TTC549 (cell line): Measurements from ENCODE around the gene HBA1.
"Not testable (repeated sequence)": the region's sequence is repeated elsewhere in the genome, so short reads cannot be mapped to it uniquely, and the experiment has no call there.

ENCODE experiments used
- FAIRE-seq: peaks from 2 replicates; lab custom pipeline; 2012; peaks lifted over from hg19 to GRCh38; lab: Jason Lieb, UNC

HBA1 gene

GRCh38 chr16:176477-177382, at the start of gene HBA1:
HBA1 (plus strand) TSS chr16:176680; CDS start chr16:176717, 37 bp downstream.
- not testable (repeated sequence) for FAIRE-seq

GRCh38 chr16:129075-129474, 47.4 kb upstream of the HBA1 start:
- no peak for FAIRE-seq

- FAIRE-seq: no peak
Observed at GRCh38 chr16:130533-131173, 45.8 kb upstream of the HBA1 start.

- FAIRE-seq: no peak
Observed at GRCh38 chr16:132120-132519, 44.4 kb upstream of the HBA1 start.

- FAIRE-seq: no peak
Observed at GRCh38 chr16:133716-134115, 42.8 kb upstream of the HBA1 start.

- no peak for FAIRE-seq
Observed at GRCh38 chr16:138049-138417, 38.4 kb upstream of the HBA1 start.

- FAIRE-seq: no peak
Observed at GRCh38 chr16:140175-140857, 36.2 kb upstream of the HBA1 start.

GRCh38 chr16:142405-142967, 34.0 kb upstream of the HBA1 start:
- FAIRE-seq: no peak

GRCh38 chr16:143047-143446, 33.4 kb upstream of the HBA1 start:
- no peak for FAIRE-seq

- FAIRE-seq: no peak
Observed at GRCh38 chr16:143456-143855, 33.0 kb upstream of the HBA1 start.

GRCh38 chr16:144797-145252, 31.7 kb upstream of the HBA1 start:
- no peak for FAIRE-seq

- no peak for FAIRE-seq
Observed at GRCh38 chr16:146646-147045, 29.8 kb upstream of the HBA1 start.

- FAIRE-seq: no peak
Observed at GRCh38 chr16:149024-149660, 27.3 kb upstream of the HBA1 start.

- FAIRE-seq: no peak
Observed at GRCh38 chr16:152141-153128, 24.0 kb upstream of the HBA1 start, which contains the start of gene HBZ. HBZ (plus strand) TSS chr16:152644; CDS start chr16:152910, 266 bp downstream.

GRCh38 chr16:153129-153521, 23.4 kb upstream of the HBA1 start:
- FAIRE-seq: not testable (repeated sequence)

- not testable (repeated sequence) for FAIRE-seq
Observed at GRCh38 chr16:153550-154216, 22.8 kb upstream of the HBA1 start.

- no peak for FAIRE-seq
Observed at GRCh38 chr16:154217-155030, 22.1 kb upstream of the HBA1 start.

GRCh38 chr16:155031-155398, 21.5 kb upstream of the HBA1 start:
- FAIRE-seq: no peak

- FAIRE-seq: no peak
Observed at GRCh38 chr16:159136-159849, 17.2 kb upstream of the HBA1 start.
